ENCODE results near the gene INTS11. TPM values are rescaled to one million over a fixed set of nuclear protein-coding genes. Genes with fewer than 3 reads are reported as not detected.
A peak's percentile ranks its signal among the peaks of the same experiment; 100 is the strongest.
"Not testable (repeated sequence)": the region's sequence is repeated elsewhere in the genome, so short reads cannot be mapped to it uniquely, and the experiment has no call there.

Gene INTS11
- 142 and 143 TPM in 2 replicates for total RNA-seq (2014; rRNA removed; shearing (Covaris generic))
- polyA plus RNA-seq (2015; cell fraction: cytosol; rRNA removed), result 72.1 and 84.9 TPM in 2 replicates
- polyA plus RNA-seq (2015; cell fraction: nucleus; rRNA removed), result 310 and 341 TPM in 2 replicates

GRCh38 chr1:1324524-1325287 lies at the start of gene INTS11, which contains the start of gene CPTP:
INTS11 (minus strand) TSS chr1:1324660; CDS start chr1:1324608, 52 bp downstream.
CPTP (plus strand) TSS chr1:1324802; CDS start chr1:1326911, 2,109 bp downstream.
- DNase-seq (ENCODE audit: low read depth), result peak; percentile 65

GRCh38 chr1:1373815-1374588 lies 49.5 kb upstream of the INTS11 start:
- DNase-seq (ENCODE audit: low read depth), result no peak

- DNase-seq (ENCODE audit: low read depth), result no peak
Measured at GRCh38 chr1:1373051-1373814, 48.8 kb upstream of the INTS11 start.

GRCh38 chr1:1371746-1372711 lies 47.6 kb upstream of the INTS11 start:
- peak; percentile 57 for DNase-seq (ENCODE audit: low read depth)

- no peak for DNase-seq (ENCODE audit: low read depth)
Measured at GRCh38 chr1:1371364-1371745, 46.9 kb upstream of the INTS11 start.

GRCh38 chr1:1370771-1371300 lies 46.4 kb upstream of the INTS11 start:
- DNase-seq (ENCODE audit: low read depth), result no peak

- not testable (repeated sequence) for DNase-seq (ENCODE audit: low read depth)
Measured at GRCh38 chr1:1370094-1370493, 45.6 kb upstream of the INTS11 start.

- DNase-seq (ENCODE audit: low read depth), result no peak
Measured at GRCh38 chr1:1367315-1367714, 42.9 kb upstream of the INTS11 start.

GRCh38 chr1:1366699-1367066 lies 42.2 kb upstream of the INTS11 start:
- DNase-seq (ENCODE audit: low read depth), result no peak

GRCh38 chr1:1365875-1366698 lies 41.6 kb upstream of the INTS11 start:
- DNase-seq (ENCODE audit: low read depth), result no peak

- no peak for DNase-seq (ENCODE audit: low read depth)
Measured at GRCh38 chr1:1364266-1364665, 39.8 kb upstream of the INTS11 start.

- DNase-seq (ENCODE audit: low read depth), result no peak
Measured at GRCh38 chr1:1361982-1362423, 37.5 kb upstream of the INTS11 start.

GRCh38 chr1:1361233-1361981 lies 36.9 kb upstream of the INTS11 start:
- no peak for DNase-seq (ENCODE audit: low read depth)

- peak; percentile 92 for DNase-seq (ENCODE audit: low read depth)
Measured at GRCh38 chr1:1360506-1361169, 36.2 kb upstream of the INTS11 start.

- no peak for DNase-seq (ENCODE audit: low read depth)
Measured at GRCh38 chr1:1359664-1360468, 35.4 kb upstream of the INTS11 start.

- no peak for DNase-seq (ENCODE audit: low read depth)
Measured at GRCh38 chr1:1359308-1359663, 34.8 kb upstream of the INTS11 start.
